Fibroblast of peridontal ligament (primary cell): ENCODE data around the gene LRRC32.

Experiments
- DNase-seq: peaks from one replicate; pipeline ENCODE4 v3.0.0-alpha.2; 2010; ENCODE audit errors: extremely low read depth

Gene LRRC32

GRCh38 chr11:76663912-76664440 lies 6.6 kb downstream of the LRRC32 start:
- no peak for DNase-seq

- DNase-seq: no peak
Measured at GRCh38 chr11:76663486-76663810, 7.1 kb downstream of the LRRC32 start.

GRCh38 chr11:76662656-76663485 lies 7.7 kb downstream of the LRRC32 start:
- no peak for DNase-seq

- DNase-seq: peak; percentile 31
Measured at GRCh38 chr11:76661834-76662434, 8.6 kb downstream of the LRRC32 start.

- no peak for DNase-seq
Measured at GRCh38 chr11:76661306-76661751, 9.2 kb downstream of the LRRC32 start.

- no peak for DNase-seq
Measured at GRCh38 chr11:76660533-76661305, 9.8 kb downstream of the LRRC32 start.

GRCh38 chr11:76659672-76660532 lies 10.6 kb downstream of the LRRC32 start:
- no peak for DNase-seq

- DNase-seq: no peak
Measured at GRCh38 chr11:76658651-76659650, 11.6 kb downstream of the LRRC32 start.

- no peak for DNase-seq
Measured at GRCh38 chr11:76658231-76658630, 12.3 kb downstream of the LRRC32 start.

GRCh38 chr11:76657187-76658170 lies 13.1 kb downstream of the LRRC32 start:
- DNase-seq: no peak

- no peak for DNase-seq
Measured at GRCh38 chr11:76656571-76657081, 13.9 kb downstream of the LRRC32 start.

- no peak for DNase-seq
Measured at GRCh38 chr11:76656050-76656531, 14.5 kb downstream of the LRRC32 start.

- no peak for DNase-seq
Measured at GRCh38 chr11:76655501-76656049, 15.0 kb downstream of the LRRC32 start.

GRCh38 chr11:76654980-76655379 lies 15.6 kb downstream of the LRRC32 start:
- DNase-seq: no peak

- DNase-seq: peak; percentile 97
Measured at GRCh38 chr11:76654298-76654851, 16.2 kb downstream of the LRRC32 start.

- DNase-seq: peak; percentile 94
Measured at GRCh38 chr11:76653674-76654284, 16.8 kb downstream of the LRRC32 start.

GRCh38 chr11:76653012-76653673 lies 17.4 kb downstream of the LRRC32 start:
- DNase-seq: no peak
